ENCODE data around the gene IFI6.
"Not testable (repeated sequence)": the region's sequence is repeated elsewhere in the genome, so short reads cannot be mapped to it uniquely, and the experiment has no call there.

IFI6 gene

DNA sequence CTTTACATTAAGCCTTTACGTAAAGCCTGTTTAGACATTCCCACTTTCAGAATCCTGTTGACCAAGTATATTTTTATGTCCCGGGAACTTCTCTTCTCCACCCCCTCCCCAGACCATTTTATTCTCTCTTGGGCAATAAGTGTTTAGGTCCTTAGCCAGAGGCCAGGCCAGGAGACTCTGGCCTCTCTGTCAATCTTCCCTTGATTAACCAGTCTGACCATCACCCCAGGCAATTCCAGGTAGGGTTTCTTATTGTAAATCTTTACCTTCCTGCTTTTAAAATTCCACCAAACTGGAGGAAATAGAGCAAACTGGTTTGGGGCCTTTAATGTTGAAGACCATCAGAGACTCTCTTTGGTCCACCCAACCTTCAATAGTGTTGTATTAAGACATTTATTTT lies 12.2 kb upstream of the IFI6 start:
- Histone ChIP-seq H3K36me3 (ENCODE audit: insufficient read depth, insufficient read length, low read length) (no peaks in the 10 kb centered on the region), H3K9me3 (ENCODE audit: insufficient read depth, low read length) (peaks cover 20% of the 10 kb centered on the region), H3K4me1 (ENCODE audit: insufficient read depth, insufficient read length) (peaks cover 16% of the 10 kb centered on the region), H3K27me3 (ENCODE audit: insufficient read depth, insufficient read length) (no peaks in the 10 kb centered on the region), H3K9ac (ENCODE audit: insufficient read length, low read depth) (no peak overlapping the region), H3K4me3 (ENCODE audit: insufficient read length, low read depth) (no peak overlapping the region)
- TF ChIP-seq YY1 (IDR thresholded peaks at IDR 0.05; ENCODE audit: insufficient read depth, insufficient read length) (no peak), SUZ12 (IDR thresholded peaks at IDR 0.05; ENCODE audit: extremely low read depth, insufficient read depth, insufficient read length) (no peak), ZNF274 (IDR thresholded peaks at IDR 0.05; ENCODE audit: low read depth, low read length) (no peak)
- DNase-seq (ENCODE audit: low read depth, low spot score): no peak

DNA sequence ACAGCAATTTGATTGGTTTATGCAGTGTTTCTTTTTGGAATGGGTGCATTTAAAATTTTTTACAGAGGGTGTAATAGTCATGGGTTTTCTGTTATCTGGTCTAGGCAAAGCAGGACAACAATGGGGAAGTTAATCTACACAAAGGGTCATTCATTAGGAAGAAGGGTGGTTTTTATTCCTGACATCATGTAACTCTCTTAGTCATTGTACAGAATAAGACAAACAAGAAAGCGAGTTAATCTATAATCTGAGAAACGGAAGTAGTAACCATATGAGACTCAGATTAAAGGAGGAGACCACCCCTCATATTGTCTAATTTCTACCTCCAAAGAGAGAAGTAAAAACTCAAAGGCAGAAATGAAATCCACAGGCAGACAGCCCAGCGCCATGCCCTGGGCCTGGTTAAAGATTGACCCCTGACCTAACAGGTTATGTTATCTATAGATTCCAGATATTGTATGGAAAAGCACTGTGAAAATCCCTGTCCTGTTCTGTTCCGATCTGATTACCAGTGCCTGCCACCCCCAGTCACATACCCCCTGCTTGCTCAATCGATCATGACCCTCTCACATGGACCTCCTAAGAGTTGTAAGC lies 10.5 kb upstream of the IFI6 start:
- TF ChIP-seq YY1 (IDR thresholded peaks at IDR 0.05; ENCODE audit: insufficient read depth, insufficient read length) (no peak), ZNF274 (IDR thresholded peaks at IDR 0.05; ENCODE audit: low read depth, low read length) (no peak), SUZ12 (IDR thresholded peaks at IDR 0.05; ENCODE audit: extremely low read depth, insufficient read depth, insufficient read length) (no peak)
- Histone ChIP-seq H3K9ac (ENCODE audit: insufficient read length, low read depth) (no peak overlapping the region), H3K4me1 (ENCODE audit: insufficient read depth, insufficient read length) (peaks cover 16% of the 10 kb centered on the region), H3K9me3 (ENCODE audit: insufficient read depth, low read length) (peaks cover 20% of the 10 kb centered on the region), H3K4me3 (ENCODE audit: insufficient read length, low read depth) (no peak overlapping the region), H3K27me3 (ENCODE audit: insufficient read depth, insufficient read length) (no peaks in the 10 kb centered on the region), H3K36me3 (ENCODE audit: insufficient read depth, insufficient read length, low read length) (no peaks in the 10 kb centered on the region)
- no peak for DNase-seq (ENCODE audit: low read depth, low spot score)

DNA sequence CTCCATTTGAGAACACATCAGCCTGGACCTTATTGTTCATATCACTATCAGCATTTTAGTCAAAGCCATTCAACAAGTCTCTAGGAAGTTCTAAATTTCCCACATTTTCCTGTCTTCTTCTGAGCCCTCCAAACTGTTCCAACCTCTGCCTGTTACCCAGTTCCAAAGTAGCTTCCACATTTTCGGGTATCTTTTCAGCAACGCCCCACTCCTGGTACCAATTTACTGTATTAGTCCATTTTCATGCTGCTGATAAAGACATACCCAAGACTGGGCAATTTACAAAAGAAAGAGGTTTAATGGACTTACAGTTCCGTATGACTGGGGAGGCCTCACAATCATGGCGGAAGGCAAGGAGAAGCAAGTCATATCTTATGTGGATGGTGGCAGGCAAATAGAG lies 9.6 kb upstream of the IFI6 start:
- H3K27me3 ChIP-seq (ENCODE audit: insufficient read depth, insufficient read length); H3K36me3 ChIP-seq (ENCODE audit: insufficient read depth, insufficient read length, low read length); H3K9ac ChIP-seq (ENCODE audit: insufficient read length, low read depth); H3K4me3 ChIP-seq (ENCODE audit: insufficient read length, low read depth); DNase-seq (ENCODE audit: low read depth, low spot score): not testable (repeated sequence)
- H3K9me3 ChIP-seq (ENCODE audit: insufficient read depth, low read length): peaks cover 20% of the 10 kb centered on the region
- peaks cover 11% of the 10 kb centered on the region for H3K4me1 ChIP-seq (ENCODE audit: insufficient read depth, insufficient read length)

DNA sequence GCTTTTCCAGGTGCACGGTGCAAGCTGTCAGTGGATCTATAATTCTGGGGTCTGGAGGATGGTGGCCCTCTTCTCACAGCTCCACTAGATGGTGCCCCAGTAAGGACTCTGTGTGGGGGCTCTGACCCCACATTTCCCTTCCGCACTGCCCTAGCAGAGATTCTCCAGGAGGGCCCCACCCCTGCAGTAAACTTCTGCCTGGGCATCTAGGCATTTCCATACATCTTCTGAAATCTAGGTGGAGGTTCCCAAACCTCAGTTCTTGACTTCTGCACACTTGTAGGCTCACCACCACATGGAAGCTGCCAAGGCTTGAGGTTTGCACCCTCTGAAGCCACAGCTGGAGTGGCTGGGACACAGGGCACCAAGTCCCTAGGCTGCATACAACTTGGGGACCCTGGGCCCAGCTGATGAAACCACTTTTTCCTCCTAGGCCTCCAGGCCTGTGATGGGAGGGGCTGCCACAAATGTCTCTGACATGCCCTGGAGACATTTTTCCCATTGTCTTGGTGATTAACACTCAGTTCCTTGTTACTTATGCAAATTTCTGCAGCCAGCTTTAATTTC lies 8.3 kb upstream of the IFI6 start:
- not testable (repeated sequence) for DNase-seq (ENCODE audit: low read depth, low spot score); H3K4me1 ChIP-seq (ENCODE audit: insufficient read depth, insufficient read length); H3K9ac ChIP-seq (ENCODE audit: insufficient read length, low read depth); H3K36me3 ChIP-seq (ENCODE audit: insufficient read depth, insufficient read length, low read length); H3K27me3 ChIP-seq (ENCODE audit: insufficient read depth, insufficient read length); H3K4me3 ChIP-seq (ENCODE audit: insufficient read length, low read depth)
- peaks cover 20% of the 10 kb centered on the region for H3K9me3 ChIP-seq (ENCODE audit: insufficient read depth, low read length)

DNA sequence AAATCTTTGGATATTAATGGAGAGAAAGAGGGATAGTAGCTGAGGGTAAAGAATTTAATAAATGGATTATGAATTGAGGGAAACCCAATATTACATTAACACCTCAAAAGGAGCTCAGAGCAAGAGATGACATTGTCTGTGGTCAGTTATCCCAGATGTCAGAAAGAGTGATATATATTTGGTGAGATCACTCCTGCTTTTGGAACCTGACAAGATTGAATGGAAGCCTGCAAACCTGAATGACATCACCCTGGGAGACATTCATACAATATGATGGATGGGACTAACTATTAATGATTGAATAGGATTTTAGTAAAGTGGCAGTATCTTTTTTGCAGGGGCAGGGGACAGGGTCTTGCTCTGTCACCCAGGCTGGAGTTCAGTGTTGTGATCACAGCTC lies 6.8 kb upstream of the IFI6 start:
- Histone ChIP-seq H3K36me3 (ENCODE audit: insufficient read depth, insufficient read length, low read length) (no peaks in the 10 kb centered on the region), H3K9me3 (ENCODE audit: insufficient read depth, low read length) (peaks cover 20% of the 10 kb centered on the region), H3K9ac (ENCODE audit: insufficient read length, low read depth) (no peak overlapping the region), H3K27me3 (ENCODE audit: insufficient read depth, insufficient read length) (no peaks in the 10 kb centered on the region), H3K4me1 (ENCODE audit: insufficient read depth, insufficient read length) (no peaks in the 10 kb centered on the region), H3K4me3 (ENCODE audit: insufficient read length, low read depth) (no peak overlapping the region)
- DNase-seq (ENCODE audit: low read depth, low spot score): no peak
- TF ChIP-seq SUZ12 (IDR thresholded peaks at IDR 0.05; ENCODE audit: extremely low read depth, insufficient read depth, insufficient read length) (no peak), YY1 (IDR thresholded peaks at IDR 0.05; ENCODE audit: insufficient read depth, insufficient read length) (no peak), ZNF274 (IDR thresholded peaks at IDR 0.05; ENCODE audit: low read depth, low read length) (no peak)

DNA sequence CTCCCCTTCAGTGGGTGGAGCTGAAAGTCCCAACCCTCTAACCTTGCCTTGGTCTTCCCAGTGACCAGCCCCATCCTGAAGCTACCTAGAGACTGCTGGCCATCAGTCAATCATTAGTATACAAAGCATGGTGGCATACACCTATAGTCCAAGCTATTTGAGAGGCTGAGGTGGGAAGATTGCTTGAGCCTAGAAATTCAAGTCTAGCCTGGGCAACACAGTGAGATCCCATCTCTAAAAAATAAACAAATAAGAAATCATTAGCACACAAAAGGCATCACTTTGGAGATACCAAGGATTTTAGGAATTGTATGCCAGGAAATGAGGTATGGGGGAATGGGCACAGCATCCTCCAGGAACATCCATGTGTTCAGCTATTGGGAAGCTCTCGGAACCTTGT lies 4.4 kb upstream of the IFI6 start:
- TF ChIP-seq ZNF274 (IDR thresholded peaks at IDR 0.05; ENCODE audit: low read depth, low read length): no peak
- H3K9ac ChIP-seq (ENCODE audit: insufficient read length, low read depth): no peak overlapping the region
- no peak for DNase-seq (ENCODE audit: low read depth, low spot score)
- H3K4me1 ChIP-seq (ENCODE audit: insufficient read depth, insufficient read length): peaks cover 4% of the 10 kb centered on the region
- H3K4me3 ChIP-seq (ENCODE audit: insufficient read length, low read depth): no peak overlapping the region
- peaks cover 20% of the 10 kb centered on the region for H3K9me3 ChIP-seq (ENCODE audit: insufficient read depth, low read length)
- H3K27me3 ChIP-seq (ENCODE audit: insufficient read depth, insufficient read length): no peaks in the 10 kb centered on the region
- H3K36me3 ChIP-seq (ENCODE audit: insufficient read depth, insufficient read length, low read length): no peaks in the 10 kb centered on the region

DNA sequence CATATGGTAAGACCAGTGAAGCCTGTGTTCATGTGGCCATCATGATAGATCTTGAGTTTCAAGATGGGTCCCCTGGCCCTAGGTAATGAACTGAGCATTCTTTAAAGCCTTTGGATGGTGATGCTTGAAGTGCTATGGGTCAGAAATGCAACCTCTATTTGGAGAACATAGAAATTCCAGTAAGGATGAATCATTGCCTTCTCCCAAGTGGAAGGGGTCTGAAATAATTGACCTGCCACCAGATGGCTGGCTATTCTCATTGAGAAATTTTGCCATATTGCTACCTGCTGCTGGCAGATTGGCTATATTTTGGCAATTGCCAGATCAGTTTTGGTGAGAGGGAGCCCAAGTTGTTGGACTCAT lies 739 bp upstream of the IFI6 start:
- Histone ChIP-seq H3K36me3 (ENCODE audit: insufficient read depth, insufficient read length, low read length) (no peaks in the 10 kb centered on the region), H3K4me3 (ENCODE audit: insufficient read length, low read depth) (peak overlapping the region; percentile 25), H3K9ac (ENCODE audit: insufficient read length, low read depth) (no peak overlapping the region)

DNA sequence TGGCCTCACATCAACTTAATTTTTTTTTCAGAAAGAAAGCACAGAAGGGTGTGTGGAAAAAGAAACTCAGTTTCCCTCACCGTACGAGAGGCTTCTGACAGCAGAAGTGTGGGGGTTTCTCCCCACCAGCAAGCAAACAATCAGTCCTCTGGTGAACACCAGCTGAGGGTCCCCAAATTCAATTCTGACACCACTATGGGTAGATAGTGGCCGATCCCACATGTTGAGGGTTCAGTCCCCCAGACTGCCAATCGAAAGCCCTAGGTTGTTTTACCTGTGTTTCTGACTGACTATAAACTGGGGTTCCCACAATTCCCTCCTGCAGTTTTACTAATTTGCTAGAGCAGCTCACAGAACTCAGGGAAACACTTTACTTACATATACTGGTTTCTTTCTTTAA lies 2.1 kb downstream of the IFI6 start:
- peaks cover 12% of the 10 kb centered on the region for H3K4me1 ChIP-seq (ENCODE audit: insufficient read depth, insufficient read length)
- TF ChIP-seq ZNF274 (IDR thresholded peaks at IDR 0.05; ENCODE audit: low read depth, low read length) (no peak), SUZ12 (IDR thresholded peaks at IDR 0.05; ENCODE audit: extremely low read depth, insufficient read depth, insufficient read length) (no peak)
- no peaks in the 10 kb centered on the region for H3K9me3 ChIP-seq (ENCODE audit: insufficient read depth, low read length)
- H3K27me3 ChIP-seq (ENCODE audit: insufficient read depth, insufficient read length): peaks cover 9% of the 10 kb centered on the region
- no peak for DNase-seq (ENCODE audit: low read depth, low spot score)
- H3K36me3 ChIP-seq (ENCODE audit: insufficient read depth, insufficient read length, low read length): no peaks in the 10 kb centered on the region
- no peak overlapping the region for H3K9ac ChIP-seq (ENCODE audit: insufficient read length, low read depth)
- H3K4me3 ChIP-seq (ENCODE audit: insufficient read length, low read depth): no peak overlapping the region

More for the DNA sequence above, 739 bp upstream of the IFI6 start:
- no peak for DNase-seq (ENCODE audit: low read depth, low spot score)
- TF ChIP-seq YY1 (IDR thresholded peaks at IDR 0.05; ENCODE audit: insufficient read depth, insufficient read length): no peak
- no peak for TF ChIP-seq ZNF274 (IDR thresholded peaks at IDR 0.05; ENCODE audit: low read depth, low read length)
- no peak for TF ChIP-seq SUZ12 (IDR thresholded peaks at IDR 0.05; ENCODE audit: extremely low read depth, insufficient read depth, insufficient read length)
- H3K27me3 ChIP-seq (ENCODE audit: insufficient read depth, insufficient read length): peaks cover 9% of the 10 kb centered on the region
- no peaks in the 10 kb centered on the region for H3K9me3 ChIP-seq (ENCODE audit: insufficient read depth, low read length)
- H3K4me1 ChIP-seq (ENCODE audit: insufficient read depth, insufficient read length): peaks cover 4% of the 10 kb centered on the region

All from NT2/D1 (cell line).